Keratinocyte (primary cell): ENCODE data around the gene MAP3K3. TPM values are rescaled to one million over a fixed set of nuclear protein-coding genes. Genes with fewer than 3 reads are reported as not detected.

ENCODE experiments used
- DNase-seq: peaks from one replicate; pipeline ENCODE4 v3.0.0-alpha.2; 2011; ENCODE audit warnings: low read depth, missing footprints, low spot score
- FAIRE-seq: peaks from 2 replicates; lab custom pipeline; 2011; peaks lifted over from hg19 to GRCh38; lab: Jason Lieb, UNC
- H2AFZ ChIP-seq: 2 replicates; pipeline ENCODE4 v1.6.0; 2012; ENCODE audit warnings: low read length, control low read depth, inconsistent platforms; ENCODE audit not compliant: control insufficient read depth
- H3K27ac ChIP-seq: 2 replicates; pipeline ENCODE4 v1.5.1; 2011; ENCODE audit warnings: low read length; ENCODE audit not compliant: control insufficient read depth, insufficient read depth
- H3K27me3 ChIP-seq: 3 replicates; pipeline ENCODE4 v1.6.0; 2011; ENCODE audit warnings: low read length; ENCODE audit not compliant: control insufficient read depth, insufficient read depth; ENCODE audit errors: extremely low read depth
- H3K36me3 ChIP-seq, 2 experiments: 2 replicates in 1 of 2; 3 replicates in 1 of 2; pipeline ENCODE4 v1.5.1; 2011; ENCODE audit warnings: low read length in 2 of 2, mild to moderate bottlenecking in 1 of 2; ENCODE audit not compliant: control insufficient read depth in 2 of 2, insufficient read depth in 2 of 2; ENCODE audit errors: extremely low read depth in 1 of 2
- H3K4me1 ChIP-seq: 3 replicates; pipeline ENCODE4 v1.5.1; 2011; ENCODE audit warnings: low read length; ENCODE audit not compliant: control insufficient read depth, insufficient read depth; ENCODE audit errors: extremely low read depth
- H3K4me2 ChIP-seq: 3 replicates; pipeline ENCODE4 v1.6.0; 2011; ENCODE audit warnings: low read depth, low read length; ENCODE audit not compliant: control insufficient read depth, insufficient read depth; ENCODE audit errors: extremely low read depth
- H3K4me3 ChIP-seq, 3 experiments: fragments of 200-600 bp in 1 of 3; sonication (generic) in 1 of 3; 2 replicates in 2 of 3; 3 replicates in 1 of 3; pipeline ENCODE4 v1.5.1; 2011 to 2016; ENCODE audit warnings: low read length in 3 of 3, mild to moderate bottlenecking in 3 of 3, control low read depth in 2 of 3, inconsistent platforms in 1 of 3, low read depth in 1 of 3, mixed read lengths in 1 of 3, mixed run types in 1 of 3, moderate library complexity in 1 of 3; ENCODE audit not compliant: control insufficient read depth in 2 of 3, insufficient read depth in 2 of 3; ENCODE audit errors: extremely low read depth in 1 of 3
- H3K79me2 ChIP-seq: 2 replicates; pipeline ENCODE4 v1.6.0; 2012; ENCODE audit warnings: low read length; ENCODE audit not compliant: control insufficient read depth, insufficient read depth
- H3K9ac ChIP-seq: 3 replicates; pipeline ENCODE4 v1.6.0; 2011; ENCODE audit warnings: low read length; ENCODE audit not compliant: control insufficient read depth, insufficient read depth; ENCODE audit errors: extremely low read depth
- H3K9me1 ChIP-seq: 3 replicates; pipeline ENCODE4 v1.6.0; 2011; ENCODE audit warnings: low read length; ENCODE audit not compliant: control insufficient read depth, insufficient read depth; ENCODE audit errors: extremely low read depth
- H3K9me3 ChIP-seq: 2 replicates; pipeline ENCODE4 v1.5.1; 2012; ENCODE audit warnings: low read depth, low read length; ENCODE audit not compliant: control insufficient read depth
- H4K20me1 ChIP-seq: 3 replicates; pipeline ENCODE4 v1.6.0; 2011; ENCODE audit warnings: low read length; ENCODE audit not compliant: control insufficient read depth, insufficient read depth; ENCODE audit errors: extremely low read depth
- CTCF ChIP-seq, 3 experiments: IDR thresholded peaks in 1 of 3; conservative IDR thresholded peaks in 1 of 3; optimal IDR thresholded peaks in 1 of 3; 2 replicates in 2 of 3; 3 replicates in 1 of 3; pipeline versions ENCODE3 to v1.5.1; 2011; ENCODE audit warnings: low read length in 3 of 3, mild to moderate bottlenecking in 3 of 3, moderate library complexity in 2 of 3, control low read depth in 1 of 3, inconsistent platforms in 1 of 3; ENCODE audit not compliant: insufficient read depth in 2 of 3; ENCODE audit errors: extremely low read depth in 1 of 3
- EZH2 ChIP-seq: IDR thresholded peaks from one replicate; pipeline ENCODE4 v1.6.1; 2012; ENCODE audit warnings: inconsistent platforms, mild to moderate bottlenecking, low read length, moderate library complexity
- dilution Hi-C: fragments of 300-500 bp; cut with MboI; formaldehyde crosslinking; loops from one replicate; pipeline ENCODE4 v1.7.0; 2020; ENCODE audit warnings: low sequenced_read_pairs; ENCODE audit not compliant: extremely low pct_ligation_motif_present
- polyA plus RNA-seq, 5 experiments: library from polyadenylated mRNA; depleted of rRNA in 3 of 5; stranded (reverse) in 3 of 5; stranded (forward) in 1 of 5; unstranded in 1 of 5; fragments of >200 nt; gene quantifications; 1 replicate in 1 of 5; 2 replicates in 3 of 5; 3 replicates in 1 of 5; pipeline versions ENCODE4 v1.2.1 to v1.2.3, GENCODE V29; 2011 to 2012; ENCODE audit warnings: missing spikeins in 2 of 5, low read depth in 1 of 5, low replicate concordance in 1 of 5

The MAP3K3 gene
- polyA plus RNA-seq, 1 donor (not counting 4 experiments of a cell fraction or from before 2014, with no cell fraction given): 9.8 TPM

GRCh38 chr17:63675607-63676546, 53.7 kb downstream of the MAP3K3 start:
- Histone ChIP-seq H3K4me1 (peaks cover 11% of the 10 kb centered on the region), H4K20me1 (no peaks in the 10 kb centered on the region), H2AFZ (no peak overlapping the region), H3K27me3 (no peaks in the 10 kb centered on the region), H3K4me3 (no peak overlapping the region), H3K27ac (no peak overlapping the region), H3K4me2 (peak overlapping the region; percentile 1), H3K9me1 (no peaks in the 10 kb centered on the region), H3K9me3 (no peaks in the 10 kb centered on the region), H3K9ac (no peak overlapping the region), H3K79me2 (no peaks in the 10 kb centered on the region), H3K36me3 (peaks cover 0 to 8% of the 10 kb centered on the region in 2 experiments)
- dilution Hi-C loops: no loop called here
- DNase-seq: no peak
- no peak for TF ChIP-seq CTCF (optimal IDR thresholded peaks at IDR 0.05 in 1 of 3, IDR thresholded peaks at IDR 0.05 in 1 of 3, conservative IDR thresholded peaks at IDR 0.05 in 1 of 3; ENCODE audit: extremely low read depth in 1 of 3, insufficient read depth in 2 of 3, low read length in 3 of 3)
- no peak for TF ChIP-seq EZH2
- FAIRE-seq: no peak

- no peak for FAIRE-seq
- no peaks in the 10 kb centered on the region for H4K20me1 ChIP-seq
- no peak for DNase-seq
- peaks cover 0 to 9% of the 10 kb centered on the region in 2 experiments for H3K36me3 ChIP-seq
- dilution Hi-C loops: no loop called here
- H3K4me2 ChIP-seq: no peak overlapping the region
- no peaks in the 10 kb centered on the region for H3K9me1 ChIP-seq
- H3K9ac ChIP-seq: no peak overlapping the region
- no peak overlapping the region for H3K4me3 ChIP-seq
- H3K4me1 ChIP-seq: peaks cover 11% of the 10 kb centered on the region
- H3K27ac ChIP-seq: no peak overlapping the region
- TF ChIP-seq EZH2: no peak
- no peak for TF ChIP-seq CTCF (optimal IDR thresholded peaks at IDR 0.05 in 1 of 3, IDR thresholded peaks at IDR 0.05 in 1 of 3, conservative IDR thresholded peaks at IDR 0.05 in 1 of 3; ENCODE audit: extremely low read depth in 1 of 3, insufficient read depth in 2 of 3, low read length in 3 of 3)
- H3K27me3 ChIP-seq: no peaks in the 10 kb centered on the region
- H2AFZ ChIP-seq: no peak overlapping the region
- no peaks in the 10 kb centered on the region for H3K79me2 ChIP-seq
- H3K9me3 ChIP-seq: no peaks in the 10 kb centered on the region
These were observed 54.4 kb downstream of the MAP3K3 start for GRCh38 chr17:63676584-63676983.
